Stimulated activated CD8-positive, alpha-beta memory T cell treated with anti-CD3 and anti-CD28 coated beads, Interleukin-4, amount 100 ng/mL, for 24 hours (primary cell): Measurements from ENCODE around the gene TTLL7.
A peak's percentile ranks its signal among the peaks of the same experiment; 100 is the strongest.

Experiments used
- DNase-seq: peaks from one replicate; pipeline ENCODE4 v3.0.0-alpha.2; 2020; ENCODE audit warnings: low read depth

TTLL7 gene, protein sequence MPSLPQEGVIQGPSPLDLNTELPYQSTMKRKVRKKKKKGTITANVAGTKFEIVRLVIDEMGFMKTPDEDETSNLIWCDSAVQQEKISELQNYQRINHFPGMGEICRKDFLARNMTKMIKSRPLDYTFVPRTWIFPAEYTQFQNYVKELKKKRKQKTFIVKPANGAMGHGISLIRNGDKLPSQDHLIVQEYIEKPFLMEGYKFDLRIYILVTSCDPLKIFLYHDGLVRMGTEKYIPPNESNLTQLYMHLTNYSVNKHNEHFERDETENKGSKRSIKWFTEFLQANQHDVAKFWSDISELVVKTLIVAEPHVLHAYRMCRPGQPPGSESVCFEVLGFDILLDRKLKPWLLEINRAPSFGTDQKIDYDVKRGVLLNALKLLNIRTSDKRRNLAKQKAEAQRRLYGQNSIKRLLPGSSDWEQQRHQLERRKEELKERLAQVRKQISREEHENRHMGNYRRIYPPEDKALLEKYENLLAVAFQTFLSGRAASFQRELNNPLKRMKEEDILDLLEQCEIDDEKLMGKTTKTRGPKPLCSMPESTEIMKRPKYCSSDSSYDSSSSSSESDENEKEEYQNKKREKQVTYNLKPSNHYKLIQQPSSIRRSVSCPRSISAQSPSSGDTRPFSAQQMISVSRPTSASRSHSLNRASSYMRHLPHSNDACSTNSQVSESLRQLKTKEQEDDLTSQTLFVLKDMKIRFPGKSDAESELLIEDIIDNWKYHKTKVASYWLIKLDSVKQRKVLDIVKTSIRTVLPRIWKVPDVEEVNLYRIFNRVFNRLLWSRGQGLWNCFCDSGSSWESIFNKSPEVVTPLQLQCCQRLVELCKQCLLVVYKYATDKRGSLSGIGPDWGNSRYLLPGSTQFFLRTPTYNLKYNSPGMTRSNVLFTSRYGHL

GRCh38 chr1:83998498-83999315 lies at the start of gene TTLL7:
Gene TTLL7 (minus strand): TSS chr1:83999132. CDS start chr1:83952211, 46,921 bp downstream.
- DNase-seq: peak; percentile 38

DNA sequence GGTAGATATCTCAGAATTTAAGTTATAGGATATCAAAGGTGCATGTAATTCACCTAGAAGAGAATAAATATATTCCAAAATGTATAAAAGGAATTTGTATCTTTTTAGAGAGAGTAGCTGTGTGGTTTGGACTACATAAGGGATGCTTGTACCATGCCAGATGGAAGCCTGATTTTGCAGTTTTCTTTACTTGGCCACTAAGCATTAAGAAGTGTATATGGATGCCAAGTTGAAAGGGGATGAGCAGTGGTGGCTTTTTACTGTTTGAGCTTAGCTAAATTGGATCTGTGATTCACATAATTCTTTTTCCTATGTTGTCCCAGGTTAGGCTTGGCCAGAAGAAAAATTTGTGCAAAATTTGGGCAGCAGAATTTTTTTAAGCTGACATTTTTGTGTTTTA lies 43.5 kb upstream of the TTLL7 start:
- no peak for DNase-seq

DNA sequence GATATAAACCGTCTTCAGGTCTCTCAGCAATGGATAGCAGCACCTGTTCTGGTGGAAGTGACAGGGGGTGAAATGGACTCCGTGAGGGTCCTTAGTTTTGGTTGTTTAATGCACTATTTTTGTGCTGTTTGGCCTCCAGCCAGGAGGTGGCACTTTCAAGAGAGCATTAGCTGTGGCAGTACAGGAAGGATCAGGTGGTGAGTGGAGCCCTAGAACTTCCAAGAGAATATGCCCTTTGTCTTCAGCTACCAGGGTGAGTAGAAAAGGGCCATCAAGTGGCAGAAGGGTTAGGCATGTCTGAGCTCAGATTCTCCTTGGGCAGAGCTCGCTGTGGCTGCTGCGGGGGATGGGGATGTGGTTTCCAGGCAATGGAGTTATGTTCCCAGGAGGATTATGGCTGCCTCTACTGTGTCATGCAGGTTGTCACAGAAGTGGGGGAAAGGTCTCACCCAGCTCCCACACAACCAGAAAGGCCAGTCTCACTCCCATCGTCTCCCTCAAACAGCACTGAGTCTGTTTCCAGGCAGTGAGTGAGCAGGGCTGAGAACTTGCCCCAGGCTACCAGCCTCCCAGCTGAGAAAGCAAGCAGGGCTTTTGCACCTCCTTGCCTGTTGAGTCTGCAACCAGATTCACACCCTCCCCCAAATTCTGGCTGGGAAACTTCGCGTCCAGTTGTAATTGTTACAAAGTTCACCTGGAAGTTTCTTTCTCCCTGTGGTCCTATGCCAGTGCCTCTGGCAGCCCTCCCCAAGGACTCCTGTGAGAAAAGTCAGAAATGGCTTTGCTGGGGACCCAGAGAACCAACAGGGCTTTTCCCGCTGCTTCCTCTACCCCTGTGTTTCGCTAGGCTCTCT lies 39.1 kb upstream of the TTLL7 start:
- no peak for DNase-seq

- DNase-seq: no peak
Measured at GRCh38 chr1:84031802-84032327, 32.9 kb upstream of the TTLL7 start.

GRCh38 chr1:84027368-84027767 lies 28.4 kb upstream of the TTLL7 start:
- DNase-seq: no peak

GRCh38 chr1:84025966-84026365 lies 27.0 kb upstream of the TTLL7 start:
- DNase-seq: no peak

DNA sequence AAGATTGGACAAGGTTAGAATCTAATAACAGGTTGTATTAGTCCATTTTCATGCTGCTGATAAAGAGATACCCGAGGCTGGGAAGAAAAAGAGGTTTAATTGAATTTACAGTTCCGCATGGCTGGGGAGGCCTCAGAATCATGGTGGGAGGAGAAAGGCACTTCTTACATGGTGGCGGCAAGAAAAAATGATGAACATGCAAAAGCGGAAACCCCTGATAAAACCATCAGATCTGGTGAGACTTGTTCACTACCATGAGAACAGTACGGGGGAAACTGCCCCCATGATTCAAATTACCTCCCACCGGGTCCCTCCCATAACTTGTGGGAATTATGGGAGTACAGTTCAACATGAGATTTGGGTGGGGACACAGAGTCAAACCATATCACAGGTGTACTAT lies 22.9 kb upstream of the TTLL7 start:
- no peak for DNase-seq

- no peak for DNase-seq
Measured at GRCh38 chr1:84020151-84020550, 21.2 kb upstream of the TTLL7 start.

- DNase-seq: no peak
Measured at GRCh38 chr1:84019217-84019616, 20.3 kb upstream of the TTLL7 start.

DNA sequence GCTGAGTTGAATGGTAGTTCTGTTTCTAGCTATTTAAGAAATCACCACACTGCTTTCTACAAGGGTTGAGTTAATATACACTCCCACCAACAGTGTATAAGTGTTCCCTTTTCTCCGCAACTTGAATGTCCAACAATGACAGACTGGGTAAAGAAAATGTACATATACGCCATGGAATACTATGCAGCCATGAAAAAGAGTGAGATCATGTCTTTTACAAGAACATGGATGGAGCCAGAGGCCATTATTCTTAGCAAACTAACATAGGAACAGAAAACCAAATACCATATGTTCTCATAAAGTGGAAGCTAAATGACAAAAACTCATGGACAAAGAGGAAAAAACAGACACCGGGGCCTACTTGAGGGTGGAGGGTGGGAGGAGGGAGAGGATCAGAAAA lies 14.8 kb upstream of the TTLL7 start:
- DNase-seq: no peak

DNA sequence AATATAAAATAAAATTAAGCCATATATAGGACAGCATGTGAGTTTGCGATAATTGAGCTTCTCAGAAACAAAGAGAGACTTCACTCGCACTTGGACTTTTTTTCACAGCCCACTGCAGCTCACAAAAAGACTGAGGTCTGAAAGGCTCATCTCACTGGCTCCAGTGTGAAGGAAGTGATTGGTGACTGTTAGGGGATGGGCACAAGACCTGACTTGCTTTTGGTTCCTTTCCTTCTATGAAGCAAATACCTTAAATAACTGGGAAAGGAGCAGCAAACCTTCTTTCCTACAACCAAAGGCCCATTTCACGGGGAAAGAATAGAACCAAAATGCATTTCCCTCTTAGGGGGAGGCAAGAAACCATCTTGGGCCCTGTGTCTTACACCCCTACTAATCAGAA lies 13.1 kb upstream of the TTLL7 start:
- no peak for DNase-seq

GRCh38 chr1:84010136-84010535 lies 11.2 kb upstream of the TTLL7 start:
- no peak for DNase-seq

DNA sequence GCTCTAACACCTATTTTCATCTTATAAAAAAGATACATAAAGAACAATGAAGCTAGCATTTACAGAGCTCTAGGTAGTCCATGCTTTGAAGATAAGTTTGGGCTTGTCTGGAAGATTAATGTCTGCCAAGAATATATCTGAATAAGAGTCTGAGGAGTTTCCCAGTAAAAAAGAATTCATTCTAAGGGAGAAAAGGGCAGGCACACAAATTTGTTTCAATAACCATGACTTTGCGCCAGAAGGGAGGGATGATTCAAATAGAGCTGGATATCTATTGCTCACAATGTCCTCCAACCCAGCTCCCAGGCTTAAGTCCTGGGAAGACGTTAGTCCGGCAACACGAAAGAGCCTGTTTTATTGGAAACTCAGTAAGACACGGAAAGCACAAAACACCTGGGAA lies 9.7 kb upstream of the TTLL7 start:
- DNase-seq: no peak

- no peak for DNase-seq
Measured at GRCh38 chr1:84006591-84006990, 7.7 kb upstream of the TTLL7 start.

DNA sequence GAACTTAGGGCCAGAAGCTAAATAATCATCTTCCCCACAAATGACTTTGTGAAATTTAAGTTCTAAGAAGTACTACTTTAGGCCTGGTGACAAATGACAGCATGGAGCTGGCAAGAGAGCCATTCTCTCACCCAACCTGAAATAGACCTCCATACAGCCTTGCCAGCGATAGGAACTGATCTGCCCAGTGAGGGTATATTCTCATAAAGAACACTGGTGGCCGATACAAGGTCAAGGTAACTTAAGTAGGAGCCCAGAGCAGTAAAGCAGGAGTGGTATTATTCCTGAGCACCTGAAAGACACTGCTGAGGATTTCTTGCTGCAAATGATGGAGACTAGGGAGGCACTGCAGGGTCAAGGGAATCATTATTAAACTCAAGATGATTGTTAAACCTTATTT lies 2.6 kb upstream of the TTLL7 start:
- no peak for DNase-seq

DNA sequence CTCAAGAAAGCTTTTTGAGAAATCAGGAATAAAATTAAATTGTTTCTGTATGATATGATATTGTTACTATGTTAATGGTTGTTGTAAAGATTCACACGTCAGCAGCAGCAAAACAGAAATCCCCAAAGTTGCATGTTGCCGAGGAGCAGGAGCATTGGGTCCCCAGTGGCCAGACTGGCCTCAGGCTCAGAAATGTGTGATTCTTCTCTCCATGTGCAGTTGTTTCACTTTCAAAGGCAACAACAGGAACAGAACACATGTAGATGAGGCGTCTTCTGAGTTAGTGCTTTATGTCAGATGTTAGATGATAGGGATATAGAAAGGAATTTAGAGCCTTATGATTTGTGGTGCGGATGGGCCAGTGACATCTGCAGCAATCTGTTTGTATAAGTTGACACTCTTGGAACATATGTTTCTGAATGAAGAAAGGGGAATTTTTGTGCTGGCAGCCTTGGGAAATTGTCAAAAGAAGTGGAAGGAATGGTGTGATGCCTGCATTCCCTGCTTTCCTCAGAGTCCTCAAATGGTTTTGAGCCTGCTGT lies 2.1 kb upstream of the TTLL7 start:
- no peak for DNase-seq

DNA sequence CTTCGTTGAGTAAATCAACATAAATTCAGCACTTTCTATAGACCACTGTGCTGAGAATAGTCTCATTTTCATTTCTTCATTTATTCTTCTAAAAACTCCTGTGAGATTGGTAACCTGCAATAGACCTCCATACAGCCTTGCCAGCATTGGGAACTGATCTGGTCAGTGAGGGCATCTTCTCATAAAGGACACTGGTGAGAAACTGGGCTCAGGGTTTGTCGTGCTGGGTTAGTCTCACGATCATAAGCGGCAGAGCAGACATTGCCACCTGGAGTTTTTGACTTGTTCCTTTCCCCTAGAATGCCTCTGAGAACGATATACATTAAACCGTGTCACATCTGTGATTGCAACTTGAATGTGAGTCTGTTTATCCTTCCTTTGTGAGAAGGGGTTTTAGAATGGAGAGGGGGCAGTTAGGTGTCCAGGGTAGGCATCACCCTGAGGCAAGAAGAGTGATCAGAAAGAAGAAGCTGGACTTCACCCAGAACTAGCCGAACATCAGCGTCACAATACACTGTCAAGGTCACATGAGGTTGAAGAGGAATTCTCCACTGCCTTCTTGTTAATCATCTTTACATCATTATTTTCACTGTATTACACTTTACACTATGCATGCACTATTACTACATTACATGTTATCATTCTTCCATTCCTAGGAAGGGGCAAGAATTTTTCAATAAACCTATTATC lies 1.4 kb upstream of the TTLL7 start:
- no peak for DNase-seq

GRCh38 chr1:83999316-83999819 lies 436 bp upstream of the TTLL7 start:
- peak; percentile 36 for DNase-seq

DNA sequence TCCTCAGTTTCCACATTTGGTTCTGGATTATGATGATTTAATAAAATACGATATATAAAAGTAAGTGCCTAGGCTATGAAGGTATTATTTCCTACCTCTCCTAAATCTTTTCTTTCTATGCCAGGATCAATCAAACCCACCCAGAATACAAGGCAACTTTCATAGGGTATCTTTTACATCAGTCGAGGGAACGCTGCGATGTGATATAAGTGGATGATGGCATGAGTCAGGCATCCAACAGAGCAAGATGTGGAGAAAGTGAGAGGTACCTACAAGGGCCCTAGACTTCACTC lies 781 bp downstream of the TTLL7 start:
- no peak for DNase-seq

GRCh38 chr1:83997631-83998030 lies 1.3 kb downstream of the TTLL7 start:
- DNase-seq: no peak
